Choroid plexus epithelial cell (primary cell): Measurements from ENCODE around the gene TMEM271.

Experiments
- DNase-seq: peaks from one replicate; pipeline ENCODE4 v3.0.0-alpha.2; 2010; ENCODE audit warnings: low read depth
- H3K4me3 ChIP-seq: 2 replicates; pipeline ENCODE4 v1.5.1; 2011; ENCODE audit warnings: low read depth, mild to moderate bottlenecking, control low read depth, low read length, moderate library complexity
- CTCF ChIP-seq: conservative IDR thresholded peaks from 2 replicates; pipeline ENCODE4 v1.5.1; 2011; ENCODE audit warnings: low read depth, mild to moderate bottlenecking, control low read depth, inconsistent platforms, low read length, moderate library complexity

Gene TMEM271

GRCh38 chr4:571838-572572, 4.1 kb downstream of the TMEM271 start:
- no peak overlapping the region for H3K4me3 ChIP-seq
- DNase-seq = no peak
- no peak for TF ChIP-seq CTCF

GRCh38 chr4:570754-571153, 5.3 kb downstream of the TMEM271 start:
- no peak overlapping the region for H3K4me3 ChIP-seq
- TF ChIP-seq CTCF = no peak
- DNase-seq = no peak

- TF ChIP-seq CTCF = no peak
- H3K4me3 ChIP-seq = no peak overlapping the region
- no peak for DNase-seq
These were observed 6.0 kb downstream of the TMEM271 start for GRCh38 chr4:569958-570667.

- TF ChIP-seq CTCF = no peak
- no peak for DNase-seq
- H3K4me3 ChIP-seq = no peak overlapping the region
These were observed 7.1 kb downstream of the TMEM271 start for GRCh38 chr4:568962-569361.

GRCh38 chr4:568351-568652, 7.8 kb downstream of the TMEM271 start:
- no peak for DNase-seq
- no peak for TF ChIP-seq CTCF
- no peak overlapping the region for H3K4me3 ChIP-seq

- H3K4me3 ChIP-seq = no peak overlapping the region
- no peak for TF ChIP-seq CTCF
- DNase-seq = no peak
These were observed 8.4 kb downstream of the TMEM271 start for GRCh38 chr4:567457-568350.
